Stimulated activated CD4-positive, alpha-beta T cell treated with anti-CD3 and anti-CD28 coated beads, Interleukin-4, amount 100 ng/mL, for 4 hours (primary cell): Measurements from ENCODE around the gene ZNF546.
"Not testable (repeated sequence)": the region's sequence is repeated elsewhere in the genome, so short reads cannot be mapped to it uniquely, and the experiment has no call there.

Experiments used
- DNase-seq, 2 experiments: peaks; one replicate each; pipeline ENCODE4 v3.0.0-alpha.2; 2020

Gene ZNF546

DNA sequence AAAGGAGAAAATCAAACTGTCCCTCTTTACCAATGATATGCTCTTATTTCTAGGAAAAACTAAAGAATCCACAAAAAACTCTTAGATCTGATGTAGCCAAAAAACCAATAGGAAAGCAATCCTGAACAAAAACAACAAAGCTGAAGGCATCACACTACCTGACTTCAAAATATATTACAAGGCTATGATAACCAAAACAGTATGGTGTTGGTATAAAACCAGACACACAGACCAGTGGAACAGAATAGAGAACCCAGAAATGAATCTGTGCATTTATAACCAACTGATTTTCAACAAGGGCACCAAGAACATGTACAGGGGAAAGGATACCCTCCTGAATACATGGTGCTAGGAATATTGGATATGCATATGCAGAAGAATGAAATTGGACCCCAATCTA, 9.7 kb upstream of the ZNF546 start:
- DNase-seq, result no peak

DNA sequence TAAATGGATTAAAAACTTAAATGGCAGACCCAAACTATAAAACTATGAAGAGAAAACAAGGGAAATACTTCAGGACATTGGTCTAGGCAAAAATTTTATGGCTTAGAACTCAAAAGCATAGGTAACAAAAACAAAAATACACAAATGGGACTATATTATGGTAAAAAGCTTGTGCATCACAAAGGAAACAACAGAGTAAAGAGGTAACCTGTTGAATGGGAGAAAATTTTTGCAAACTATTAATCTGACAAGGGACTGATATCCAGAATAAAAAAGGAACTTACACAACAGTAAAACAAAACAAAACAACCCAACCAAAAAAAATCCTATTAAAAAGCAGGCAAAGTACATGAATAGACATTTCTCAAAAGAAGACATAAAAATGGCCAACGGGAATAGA, 9.3 kb upstream of the ZNF546 start:
- no peak for DNase-seq

GRCh38 chr19:39993605-39994004, 3.3 kb upstream of the ZNF546 start:
- no peak for DNase-seq

- DNase-seq, result no peak
Observed at GRCh38 chr19:39994361-39994760, 2.5 kb upstream of the ZNF546 start.

GRCh38 chr19:39995794-39996193, 1.1 kb upstream of the ZNF546 start:
- DNase-seq, result no peak

- no peak for DNase-seq
Observed at GRCh38 chr19:39996218-39996810, 546 bp upstream of the ZNF546 start.

- no peak for DNase-seq
Observed at GRCh38 chr19:39997638-39998216, 867 bp downstream of the ZNF546 start.

DNA sequence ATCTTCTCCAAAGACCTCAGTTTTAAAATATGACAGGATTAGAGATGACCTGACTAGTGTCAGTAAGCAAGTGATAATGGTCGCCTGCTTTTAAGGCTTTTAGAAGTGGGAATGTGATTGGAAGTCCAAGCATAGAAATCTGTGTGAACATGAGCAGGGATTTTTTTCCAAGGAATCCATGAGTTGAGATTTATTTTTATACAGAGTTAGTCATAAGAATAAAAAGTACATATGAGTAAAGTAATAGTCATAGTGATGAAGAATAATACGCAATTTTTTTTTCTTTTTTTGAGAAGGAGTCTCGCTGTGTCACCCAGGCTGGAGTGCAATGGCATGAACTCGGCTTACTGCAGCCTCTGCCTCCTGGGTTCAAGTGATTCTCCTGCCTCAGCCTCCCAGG, 1.6 kb downstream of the ZNF546 start:
- no peak for DNase-seq

- DNase-seq, result no peak
Observed at GRCh38 chr19:40005691-40006272, 8.9 kb downstream of the ZNF546 start.

- DNase-seq, result no peak
Observed at GRCh38 chr19:40006273-40006691, 9.4 kb downstream of the ZNF546 start.

DNA sequence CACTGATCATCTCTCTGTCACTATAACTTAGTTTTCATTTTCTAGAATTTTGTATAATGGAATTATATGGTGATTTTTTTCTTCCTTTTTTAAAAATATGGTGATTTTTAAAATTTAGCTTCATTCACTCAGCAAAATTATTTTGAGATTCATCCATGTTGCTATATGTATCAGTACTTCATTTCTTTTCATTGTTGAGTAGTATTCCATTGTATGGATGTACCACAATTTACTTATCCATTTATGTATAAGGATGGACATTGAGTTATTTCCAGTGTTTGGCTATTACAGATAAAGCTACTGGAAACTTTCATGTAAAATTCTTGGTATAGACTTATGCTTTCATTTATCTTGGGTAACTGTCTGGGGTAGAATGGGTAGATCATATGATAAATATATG, 12.8 kb downstream of the ZNF546 start:
- no peak for DNase-seq

DNA sequence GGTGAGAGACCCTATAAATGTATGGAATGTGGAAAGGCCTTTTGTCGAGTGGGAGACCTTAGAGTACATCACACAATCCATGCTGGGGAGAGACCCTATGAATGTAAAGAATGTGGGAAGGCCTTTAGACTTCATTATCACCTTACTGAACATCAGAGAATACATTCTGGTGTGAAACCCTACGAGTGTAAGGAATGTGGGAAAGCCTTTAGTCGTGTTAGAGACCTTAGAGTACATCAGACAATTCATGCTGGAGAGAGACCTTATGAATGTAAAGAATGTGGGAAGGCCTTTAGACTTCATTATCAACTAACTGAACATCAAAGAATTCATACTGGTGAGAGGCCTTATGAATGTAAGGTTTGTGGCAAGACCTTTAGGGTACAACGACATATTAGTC, 17.1 kb downstream of the ZNF546 start:
- no peak for DNase-seq

- no peak for DNase-seq
Observed at GRCh38 chr19:40023969-40024368, 27.1 kb downstream of the ZNF546 start.

DNA sequence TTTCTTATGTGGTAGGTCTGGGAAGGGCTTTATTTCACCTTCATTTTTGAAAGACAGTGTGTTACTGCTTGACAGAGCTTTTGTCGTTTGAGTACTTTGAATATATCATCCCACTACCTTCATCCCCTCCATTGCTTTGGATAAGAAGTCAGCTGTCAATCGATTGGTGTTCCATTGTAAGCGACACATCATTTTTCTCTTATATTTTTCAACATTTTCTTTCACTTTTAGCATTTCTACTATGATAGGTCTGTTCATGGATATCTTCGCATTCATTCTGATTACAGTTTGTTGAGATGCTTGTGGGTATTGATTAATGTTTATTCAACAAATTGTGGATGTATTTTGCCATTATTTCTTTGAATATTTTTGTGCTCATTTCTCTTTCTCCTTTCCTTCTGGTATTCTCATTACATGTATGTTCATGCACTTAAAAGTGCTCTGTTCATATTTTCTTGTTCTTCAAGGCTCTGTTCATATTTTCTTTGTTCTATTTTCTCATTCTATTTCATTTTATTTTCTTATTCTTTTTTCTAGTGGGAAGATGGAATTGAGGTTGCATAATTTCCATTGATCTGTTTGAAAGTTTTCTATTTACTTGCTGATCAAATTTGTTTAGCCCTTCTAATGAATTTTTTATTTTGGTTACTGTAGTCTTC, 29.2 kb downstream of the ZNF546 start:
- no peak for DNase-seq

DNA sequence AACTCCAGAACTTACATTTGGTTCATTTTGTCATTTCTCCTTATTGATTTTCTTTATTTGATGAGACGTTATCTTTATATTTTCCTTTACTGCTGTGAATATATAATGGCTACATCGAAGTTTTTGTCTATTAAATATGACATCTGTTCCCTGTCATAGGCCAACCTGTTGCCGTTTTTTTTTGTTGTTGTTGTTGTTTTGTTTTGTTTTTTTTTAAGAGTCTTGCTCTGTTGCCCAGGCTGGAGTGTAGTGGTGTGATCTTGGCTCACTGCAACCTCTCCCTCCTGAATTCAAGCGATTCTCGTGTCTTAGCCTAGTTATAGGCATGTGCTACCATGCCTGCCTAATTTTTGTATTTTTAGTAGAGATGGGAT, 29.7 kb downstream of the ZNF546 start:
- DNase-seq, result no peak

GRCh38 chr19:40033989-40034560, 37.2 kb downstream of the ZNF546 start:
- DNase-seq, result no peak

DNA sequence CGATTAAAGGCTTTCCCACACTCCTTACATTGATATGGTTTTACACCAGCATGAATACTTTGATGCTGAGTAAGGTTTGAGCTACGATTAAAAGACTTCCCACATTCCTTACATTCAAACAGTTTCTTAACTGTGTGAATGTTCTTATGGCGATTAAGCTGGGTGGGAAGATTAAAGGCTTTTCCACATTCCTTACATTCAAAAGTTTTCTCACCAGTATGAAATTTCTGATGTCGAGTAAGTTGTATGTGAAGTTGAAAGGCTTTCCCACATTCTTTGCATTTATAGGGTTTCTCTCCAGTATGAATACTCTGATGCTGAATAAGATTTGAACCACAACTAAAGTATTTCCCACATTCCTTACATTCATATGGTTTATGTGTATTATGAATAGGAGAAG, 39.1 kb downstream of the ZNF546 start:
- no peak for DNase-seq

- DNase-seq, result not testable (repeated sequence)
Observed at GRCh38 chr19:40038047-40038446, 41.2 kb downstream of the ZNF546 start.

DNA sequence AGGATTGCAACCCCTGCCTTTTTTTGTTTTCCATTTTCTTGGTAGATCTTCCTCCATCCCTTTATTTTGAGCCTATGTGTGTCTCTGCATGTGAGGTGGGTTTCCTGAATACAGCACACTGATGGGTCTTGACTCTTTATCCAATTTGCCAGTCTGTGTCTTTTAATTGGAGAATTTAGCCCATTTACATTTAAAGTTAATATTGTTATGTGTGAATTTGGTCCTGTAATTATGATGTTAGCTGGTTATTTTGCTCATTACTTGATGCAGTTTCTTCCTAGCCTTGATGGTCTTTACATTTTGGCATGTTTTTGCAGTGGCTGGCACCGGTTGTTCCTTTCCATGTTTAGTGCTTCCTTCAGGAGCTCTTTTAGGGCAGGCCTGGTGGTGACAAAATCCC, 44.9 kb downstream of the ZNF546 start:
- DNase-seq, result not testable (repeated sequence)

GRCh38 chr19:40053491-40053890, 56.6 kb downstream of the ZNF546 start:
- DNase-seq, result no peak

GRCh38 chr19:40054632-40055031, 57.8 kb downstream of the ZNF546 start:
- DNase-seq, result no peak

DNA sequence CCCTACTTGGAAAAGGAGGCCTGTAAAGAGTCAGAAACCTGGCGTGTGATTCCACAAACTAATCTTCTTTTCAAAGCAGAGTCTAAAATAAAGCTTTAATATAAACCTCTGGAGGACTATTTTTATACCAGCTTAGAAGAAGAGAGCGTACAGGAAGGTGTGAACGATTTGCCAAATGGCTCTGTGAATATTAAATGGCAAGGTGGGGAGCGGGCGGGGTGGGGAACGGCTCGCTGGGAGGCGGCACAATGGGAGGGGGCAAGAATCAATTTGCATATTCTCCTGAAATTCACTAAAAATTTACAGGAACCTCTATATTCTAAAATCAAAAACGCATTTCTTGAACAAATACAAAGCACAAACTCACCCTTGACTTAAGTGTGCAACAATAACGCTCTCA, 58.2 kb downstream of the ZNF546 start:
- DNase-seq, result no peak

DNA sequence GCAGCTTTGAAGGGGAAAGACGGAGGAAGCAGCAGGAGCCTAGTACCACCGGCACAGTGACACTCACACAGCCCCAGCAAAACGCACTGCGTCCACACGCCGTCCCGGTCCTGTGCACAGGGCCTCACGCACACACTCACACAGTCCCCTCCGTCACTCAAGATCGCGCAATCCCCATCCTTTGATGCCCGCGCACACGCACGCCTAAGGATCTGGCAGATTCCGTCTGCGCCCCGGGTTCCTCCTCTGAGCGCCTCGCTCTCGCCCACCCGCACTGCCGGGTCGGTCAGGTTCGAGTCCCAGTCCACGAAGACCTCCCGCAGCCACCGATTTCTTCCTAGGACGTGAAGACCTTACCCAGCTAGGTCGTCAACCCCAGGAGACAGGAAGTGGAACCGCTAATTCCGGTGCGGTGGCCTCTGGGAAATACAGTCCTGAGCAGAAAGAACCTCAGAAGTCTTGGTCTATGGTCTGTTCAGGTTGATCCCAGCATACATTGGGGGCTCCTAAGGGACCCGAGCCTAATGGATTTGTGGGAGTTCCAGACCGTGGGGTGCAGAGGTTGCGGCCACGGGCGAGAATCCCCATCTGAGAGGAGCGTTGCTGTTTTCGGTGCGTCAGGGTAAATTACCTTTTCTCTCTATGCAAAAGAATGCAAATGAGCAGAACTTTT, 59.1 kb downstream of the ZNF546 start, which contains the start of gene ZNF780B:
Gene ZNF780B (minus strand): TSS at position 400 of the 673 bp plus-strand sequence. CDS start 5,899 bp downstream, outside the sequence.
- DNase-seq, result peak; percentile 61 to 64
